Astrocyte of the cerebellum (primary cell): ENCODE results near the gene GLI3.
A peak's percentile ranks its signal among the peaks of the same experiment; 100 is the strongest.

ENCODE experiments used
- DNase-seq: peaks from one replicate; pipeline ENCODE4 v3.0.0-alpha.2; 2011; ENCODE audit warnings: low read depth
- H3K4me3 ChIP-seq: 2 replicates; pipeline ENCODE4 v1.5.1; 2011; ENCODE audit warnings: mild to moderate bottlenecking, low read depth, low read length, moderate library complexity
- in situ Hi-C: cut with HindIII; loops from 2 replicates; pipeline ENCODE4 v1.10.0; 2017; ENCODE audit warnings: low sequenced_read_pairs
- TF ChIP-seq, protein P1 (sequence below): IDR thresholded peaks from 2 replicates; pipeline ENCODE4 v1.5.1; 2012; ENCODE audit warnings: low read length, low read depth, moderate library complexity, mild to moderate bottlenecking; ENCODE audit errors: missing control alignments

The GLI3 gene

DNA sequence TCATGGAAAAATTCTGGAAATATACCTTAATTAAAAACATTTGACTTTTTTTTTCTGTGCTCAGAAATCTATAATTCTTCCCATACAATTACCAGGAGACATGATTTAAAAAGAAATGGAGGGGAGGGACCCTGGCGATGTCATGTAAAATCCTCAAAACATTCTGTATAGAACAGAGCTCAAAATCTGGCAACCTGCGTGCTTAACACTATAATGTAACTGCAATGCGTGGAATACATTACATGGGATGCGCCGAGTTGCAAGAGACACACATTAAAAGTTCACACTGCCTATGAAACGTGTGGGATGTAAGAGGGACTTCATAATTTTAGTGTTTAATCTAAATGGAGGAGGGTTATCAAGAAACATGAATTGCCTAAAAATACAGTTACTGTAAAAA, 215.0 kb downstream of the GLI3 start:
- DNase-seq, result no peak
- no peak overlapping the region for H3K4me3 ChIP-seq
- TF ChIP-seq, protein P1, sequence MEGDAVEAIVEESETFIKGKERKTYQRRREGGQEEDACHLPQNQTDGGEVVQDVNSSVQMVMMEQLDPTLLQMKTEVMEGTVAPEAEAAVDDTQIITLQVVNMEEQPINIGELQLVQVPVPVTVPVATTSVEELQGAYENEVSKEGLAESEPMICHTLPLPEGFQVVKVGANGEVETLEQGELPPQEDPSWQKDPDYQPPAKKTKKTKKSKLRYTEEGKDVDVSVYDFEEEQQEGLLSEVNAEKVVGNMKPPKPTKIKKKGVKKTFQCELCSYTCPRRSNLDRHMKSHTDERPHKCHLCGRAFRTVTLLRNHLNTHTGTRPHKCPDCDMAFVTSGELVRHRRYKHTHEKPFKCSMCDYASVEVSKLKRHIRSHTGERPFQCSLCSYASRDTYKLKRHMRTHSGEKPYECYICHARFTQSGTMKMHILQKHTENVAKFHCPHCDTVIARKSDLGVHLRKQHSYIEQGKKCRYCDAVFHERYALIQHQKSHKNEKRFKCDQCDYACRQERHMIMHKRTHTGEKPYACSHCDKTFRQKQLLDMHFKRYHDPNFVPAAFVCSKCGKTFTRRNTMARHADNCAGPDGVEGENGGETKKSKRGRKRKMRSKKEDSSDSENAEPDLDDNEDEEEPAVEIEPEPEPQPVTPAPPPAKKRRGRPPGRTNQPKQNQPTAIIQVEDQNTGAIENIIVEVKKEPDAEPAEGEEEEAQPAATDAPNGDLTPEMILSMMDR, result no peak
- in situ Hi-C loops, result no loop called here

DNA sequence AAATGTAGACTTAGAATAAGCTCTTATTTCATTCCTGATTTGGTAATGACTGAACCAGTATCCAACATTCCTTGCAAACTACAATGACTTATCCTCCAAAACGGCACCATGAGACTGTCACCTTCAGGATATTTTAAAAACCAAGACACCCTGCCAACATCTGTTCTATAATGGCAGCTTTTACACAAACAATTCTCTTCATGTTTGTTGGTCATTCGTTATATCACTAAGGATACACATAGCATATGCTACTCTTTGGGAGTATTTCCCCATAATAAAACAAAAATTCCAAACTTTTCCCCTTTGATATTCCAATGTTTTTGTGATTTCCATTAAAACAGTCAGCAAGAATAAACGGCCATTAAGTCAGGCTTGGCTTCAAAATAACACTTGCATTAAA, 215.4 kb downstream of the GLI3 start:
- no peak overlapping the region for H3K4me3 ChIP-seq
- no peak for DNase-seq
- in situ Hi-C loops, result no loop called here
- TF ChIP-seq, protein P1, result no peak

DNA sequence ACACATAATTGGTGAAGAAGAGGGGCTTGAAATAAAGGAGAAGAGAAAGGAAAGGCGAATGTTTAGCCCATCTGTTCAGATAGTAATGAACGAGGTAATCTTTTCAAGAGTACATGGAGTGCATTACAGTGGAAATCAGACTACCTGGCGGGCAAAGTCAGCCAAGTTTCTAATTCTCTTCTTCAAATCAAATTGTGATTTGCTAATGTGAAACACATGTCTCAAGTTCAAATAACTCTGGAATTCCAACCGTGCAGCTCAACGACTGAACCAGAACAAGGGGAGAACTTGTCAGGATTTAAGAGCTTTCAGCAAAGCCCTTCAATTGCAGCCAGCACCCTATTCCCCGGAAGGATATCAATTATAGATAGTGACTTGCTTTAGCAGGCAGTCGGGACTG, 216.9 kb downstream of the GLI3 start:
- in situ Hi-C loops, result no loop called here
- no peak overlapping the region for H3K4me3 ChIP-seq
- TF ChIP-seq, protein P1, result no peak
- no peak for DNase-seq

DNA sequence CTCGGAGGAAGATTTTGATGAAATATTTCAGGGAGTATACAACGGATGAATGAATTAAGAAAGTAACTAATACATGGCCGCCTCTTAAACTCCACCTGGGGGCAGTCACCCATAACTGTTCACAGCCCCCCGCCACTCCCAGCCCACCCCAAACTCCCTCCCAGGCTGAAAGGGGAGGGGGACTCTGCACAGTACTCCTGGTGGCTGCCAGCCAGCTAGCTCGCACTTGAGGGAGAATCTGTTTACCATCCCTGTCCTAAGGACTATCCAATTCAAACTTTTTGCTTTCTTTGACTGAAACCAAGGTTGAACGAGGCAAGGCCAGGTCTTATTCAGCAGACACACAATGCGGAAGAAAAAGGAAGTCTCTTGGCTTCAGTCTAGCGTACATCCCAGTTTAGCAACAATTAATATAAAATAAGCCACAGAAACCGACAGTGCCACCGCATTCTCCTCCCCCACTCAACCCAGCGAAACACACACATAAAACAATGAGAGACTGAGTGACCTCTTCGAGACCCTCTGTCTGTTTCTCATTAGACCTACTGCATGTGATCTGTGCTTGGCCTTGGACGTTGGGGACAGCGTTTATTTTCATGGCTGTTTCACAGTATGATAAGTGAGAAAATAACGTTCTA, 219.5 kb downstream of the GLI3 start:
- in situ Hi-C loops, result no loop called here
- no peak for DNase-seq
- TF ChIP-seq, protein P1, result no peak
- no peak overlapping the region for H3K4me3 ChIP-seq

- TF ChIP-seq, protein P1, result no peak
- no peak for DNase-seq
- in situ Hi-C loops, result no loop called here
- H3K4me3 ChIP-seq, result no peak overlapping the region
These were observed 220.5 kb downstream of the GLI3 start for GRCh38 chr7:42016517-42016916.

GRCh38 chr7:42014625-42015618, 222.1 kb downstream of the GLI3 start:
- TF ChIP-seq, protein P1, result peak; percentile 65
- no peak overlapping the region for H3K4me3 ChIP-seq
- DNase-seq, result no peak
- in situ Hi-C loops, result no loop called here
